Measurements from ENCODE around the gene INO80B. TPM values are rescaled to one million over a fixed set of nuclear protein-coding genes. Genes with fewer than 3 reads are reported as not detected.

INO80B gene
- total and polyA plus RNA-seq, 9 of the 15 experiments (the other 6 are each of a cell fraction or from before 2014, with no cell fraction given) = 0.41 to 22.6 (median 9.0) TPM

DNA sequence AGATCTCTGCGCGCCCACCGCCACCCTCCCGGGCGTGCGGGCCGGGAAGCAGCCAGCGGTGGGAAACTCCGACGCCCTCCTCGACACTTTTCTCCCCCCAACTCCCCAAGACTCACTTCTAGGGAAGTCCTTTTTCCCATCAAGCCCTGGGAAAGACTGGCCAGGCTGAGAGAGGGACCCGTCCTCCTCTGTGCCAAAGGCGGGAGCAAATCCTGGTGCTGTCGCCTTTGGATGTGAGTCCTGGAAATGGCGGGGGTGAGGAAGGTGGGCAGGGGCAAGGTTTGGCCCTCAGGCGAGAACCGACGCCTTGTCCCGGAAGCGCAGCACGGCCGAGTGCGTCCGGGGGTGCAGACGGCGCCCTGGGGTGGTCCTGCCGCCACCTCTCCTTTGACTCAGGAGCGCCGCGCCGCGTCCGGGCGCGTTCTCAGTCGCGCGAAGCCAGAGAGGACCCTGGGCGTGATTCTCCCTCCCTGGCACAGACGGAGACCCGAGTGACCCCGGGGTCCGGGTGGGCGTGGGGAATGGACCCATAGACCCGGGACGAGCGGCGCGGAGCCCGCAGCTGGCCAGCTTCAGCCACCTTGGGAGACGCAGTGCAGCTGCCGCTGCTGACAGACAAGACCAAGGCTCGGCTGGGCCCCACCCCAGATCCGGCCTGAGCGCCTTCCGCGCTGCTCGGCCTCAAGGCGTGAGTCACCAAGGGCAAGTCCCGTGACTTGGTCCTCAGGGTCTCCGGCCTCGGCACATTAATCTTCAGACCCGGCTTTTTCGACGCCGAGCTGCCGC lies 48.0 kb downstream of the INO80B start (continued):
- TF ChIP-seq, protein P1, sequence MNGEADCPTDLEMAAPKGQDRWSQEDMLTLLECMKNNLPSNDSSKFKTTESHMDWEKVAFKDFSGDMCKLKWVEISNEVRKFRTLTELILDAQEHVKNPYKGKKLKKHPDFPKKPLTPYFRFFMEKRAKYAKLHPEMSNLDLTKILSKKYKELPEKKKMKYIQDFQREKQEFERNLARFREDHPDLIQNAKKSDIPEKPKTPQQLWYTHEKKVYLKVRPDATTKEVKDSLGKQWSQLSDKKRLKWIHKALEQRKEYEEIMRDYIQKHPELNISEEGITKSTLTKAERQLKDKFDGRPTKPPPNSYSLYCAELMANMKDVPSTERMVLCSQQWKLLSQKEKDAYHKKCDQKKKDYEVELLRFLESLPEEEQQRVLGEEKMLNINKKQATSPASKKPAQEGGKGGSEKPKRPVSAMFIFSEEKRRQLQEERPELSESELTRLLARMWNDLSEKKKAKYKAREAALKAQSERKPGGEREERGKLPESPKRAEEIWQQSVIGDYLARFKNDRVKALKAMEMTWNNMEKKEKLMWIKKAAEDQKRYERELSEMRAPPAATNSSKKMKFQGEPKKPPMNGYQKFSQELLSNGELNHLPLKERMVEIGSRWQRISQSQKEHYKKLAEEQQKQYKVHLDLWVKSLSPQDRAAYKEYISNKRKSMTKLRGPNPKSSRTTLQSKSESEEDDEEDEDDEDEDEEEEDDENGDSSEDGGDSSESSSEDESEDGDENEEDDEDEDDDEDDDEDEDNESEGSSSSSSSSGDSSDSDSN (IDR thresholded peaks at IDR 0.05; ENCODE audit: borderline replicate concordance in 1 of 2, low read depth in 2 of 2, low read length in 2 of 2) = peak; percentile 82 to 97; a peak in 3 of 4 replicates
- TF ChIP-seq ZBTB7A (IDR thresholded peaks at IDR 0.05; ENCODE audit: borderline replicate concordance, control insufficient read depth, low read depth, low read length) (peak; percentile 52), NR2C1 (IDR thresholded peaks at IDR 0.05) (no peak), NR2C1 (tag; IDR thresholded peaks at IDR 0.05) (0 out of 2 replicates have a peak, but pooled peaks have one; percentile 27), YY1 (IDR thresholded peaks at IDR 0.05; ENCODE audit: borderline replicate concordance in 1 of 3, control insufficient read depth in 1 of 3, extremely low read depth in 1 of 3, insufficient read depth in 3 of 3, insufficient read length in 1 of 3, insufficient replicate concordance in 2 of 3, low read depth in 1 of 3, low read length in 2 of 3) (peak in 2 of 3 experiments; percentile 15 to 78), HLTF (IDR thresholded peaks at IDR 0.05) (no peak), RAD51 (IDR thresholded peaks at IDR 0.05; ENCODE audit: borderline replicate concordance, low read depth) (peak; percentile 71), TAF9B (IDR thresholded peaks at IDR 0.05; ENCODE audit: partially characterized antibody) (peak; percentile 72), LEF1 (IDR thresholded peaks at IDR 0.05) (peak; percentile 65), ZFX (CRISPR knock-in tag; IDR thresholded peaks at IDR 0.05) (peak; percentile 91), FUS (optimal IDR thresholded peaks at IDR 0.05; ENCODE audit: low read depth, low read length) (no peak), RNF2 (IDR thresholded peaks at IDR 0.05) (peak; percentile 73; the same call in 1 of the 2 replicates), SMAD4 (CRISPR knock-in tag; conservative IDR thresholded peaks at IDR 0.05) (peak; percentile 89; the same call in 1 of the 2 replicates), GTF2E2 (tag; IDR thresholded peaks at IDR 0.05) (peak; percentile 88), PHF21A (IDR thresholded peaks at IDR 0.05; ENCODE audit: borderline replicate concordance, low read depth) (0 out of 2 replicates have a peak, but pooled peaks have one; percentile 56)
- TF ChIP-seq, protein P2, sequence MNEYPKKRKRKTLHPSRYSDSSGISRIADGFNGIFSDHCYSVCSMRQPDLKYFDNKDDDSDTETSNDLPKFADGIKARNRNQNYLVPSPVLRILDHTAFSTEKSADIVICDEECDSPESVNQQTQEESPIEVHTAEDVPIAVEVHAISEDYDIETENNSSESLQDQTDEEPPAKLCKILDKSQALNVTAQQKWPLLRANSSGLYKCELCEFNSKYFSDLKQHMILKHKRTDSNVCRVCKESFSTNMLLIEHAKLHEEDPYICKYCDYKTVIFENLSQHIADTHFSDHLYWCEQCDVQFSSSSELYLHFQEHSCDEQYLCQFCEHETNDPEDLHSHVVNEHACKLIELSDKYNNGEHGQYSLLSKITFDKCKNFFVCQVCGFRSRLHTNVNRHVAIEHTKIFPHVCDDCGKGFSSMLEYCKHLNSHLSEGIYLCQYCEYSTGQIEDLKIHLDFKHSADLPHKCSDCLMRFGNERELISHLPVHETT (CRISPR knock-in tag; conservative IDR thresholded peaks at IDR 0.05 in 1 of 2, IDR thresholded peaks at IDR 0.05 in 1 of 2) = 0 out of 4 replicates have a peak, but pooled peaks of 1 of the 2 experiments have one; percentile 20
- TF ChIP-seq, protein P3, sequence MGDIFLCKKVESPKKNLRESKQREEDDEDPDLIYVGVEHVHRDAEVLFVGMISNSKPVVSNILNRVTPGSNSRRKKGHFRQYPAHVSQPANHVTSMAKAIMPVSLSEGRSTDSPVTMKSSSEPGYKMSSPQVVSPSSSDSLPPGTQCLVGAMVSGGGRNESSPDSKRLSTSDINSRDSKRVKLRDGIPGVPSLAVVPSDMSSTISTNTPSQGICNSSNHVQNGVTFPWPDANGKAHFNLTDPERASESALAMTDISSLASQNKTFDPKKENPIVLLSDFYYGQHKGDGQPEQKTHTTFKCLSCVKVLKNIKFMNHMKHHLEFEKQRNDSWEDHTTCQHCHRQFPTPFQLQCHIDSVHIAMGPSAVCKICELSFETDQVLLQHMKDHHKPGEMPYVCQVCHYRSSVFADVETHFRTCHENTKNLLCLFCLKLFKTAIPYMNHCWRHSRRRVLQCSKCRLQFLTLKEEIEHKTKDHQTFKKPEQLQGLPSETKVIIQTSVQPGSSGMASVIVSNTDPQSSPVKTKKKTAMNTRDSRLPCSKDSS (IDR thresholded peaks at IDR 0.05; ENCODE audit: low read depth, partially characterized antibody) = no peak
- TF ChIP-seq, protein P4, sequence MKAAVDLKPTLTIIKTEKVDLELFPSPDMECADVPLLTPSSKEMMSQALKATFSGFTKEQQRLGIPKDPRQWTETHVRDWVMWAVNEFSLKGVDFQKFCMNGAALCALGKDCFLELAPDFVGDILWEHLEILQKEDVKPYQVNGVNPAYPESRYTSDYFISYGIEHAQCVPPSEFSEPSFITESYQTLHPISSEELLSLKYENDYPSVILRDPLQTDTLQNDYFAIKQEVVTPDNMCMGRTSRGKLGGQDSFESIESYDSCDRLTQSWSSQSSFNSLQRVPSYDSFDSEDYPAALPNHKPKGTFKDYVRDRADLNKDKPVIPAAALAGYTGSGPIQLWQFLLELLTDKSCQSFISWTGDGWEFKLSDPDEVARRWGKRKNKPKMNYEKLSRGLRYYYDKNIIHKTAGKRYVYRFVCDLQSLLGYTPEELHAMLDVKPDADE (conservative IDR thresholded peaks at IDR 0.05; ENCODE audit: control insufficient read depth, low read depth, low read length) = 0 out of 2 replicates have a peak, but pooled peaks have one; percentile 47

Measured in K562 (cell line).